ENCODE measurements around the gene ZDHHC1. TPM values are rescaled to one million over a fixed set of nuclear protein-coding genes. Genes with fewer than 3 reads are reported as not detected.

The ZDHHC1 gene
- total RNA-seq, 1 donor from 2014 or later, result 9.5 TPM

DNA sequence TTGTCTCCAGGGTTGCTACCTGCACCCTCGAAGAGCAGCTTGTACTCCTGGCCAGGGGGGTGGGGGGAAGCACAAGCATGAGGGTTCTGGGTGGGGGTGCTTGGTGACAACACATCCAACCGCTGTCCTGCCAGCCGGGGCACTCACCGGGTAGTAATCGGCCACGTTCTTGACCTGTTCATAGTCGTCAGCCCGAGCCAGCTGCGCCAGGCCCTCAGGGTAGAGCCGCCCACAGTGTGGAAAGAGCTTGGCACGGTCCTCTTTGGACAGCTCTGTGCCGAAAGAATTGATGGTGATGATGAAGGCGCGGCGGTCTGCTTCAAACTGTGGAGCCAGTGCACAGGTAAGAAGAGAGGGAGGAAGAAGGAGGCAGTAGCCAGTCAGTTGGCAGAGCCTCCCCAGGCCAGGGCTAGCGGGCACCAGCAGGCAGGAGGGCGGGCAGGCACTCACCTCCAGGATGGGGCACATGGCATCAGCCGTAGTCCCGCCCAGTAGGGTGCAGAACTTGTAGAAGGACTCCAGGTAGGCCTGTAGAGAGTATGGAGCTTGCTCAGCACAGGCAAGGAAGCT lies 22.6 kb upstream of the ZDHHC1 start:
- Histone ChIP-seq H3K4me3 (ENCODE audit: low read depth, low read length) (no peak overlapping the region), H3K27me3 (ENCODE audit: control insufficient read depth, insufficient read depth, low read length) (no peaks in the 10 kb centered on the region), H3K36me3 (ENCODE audit: control insufficient read depth, insufficient read depth, low read length) (peaks cover 3% of the 10 kb centered on the region)
- TF ChIP-seq, protein P1, sequence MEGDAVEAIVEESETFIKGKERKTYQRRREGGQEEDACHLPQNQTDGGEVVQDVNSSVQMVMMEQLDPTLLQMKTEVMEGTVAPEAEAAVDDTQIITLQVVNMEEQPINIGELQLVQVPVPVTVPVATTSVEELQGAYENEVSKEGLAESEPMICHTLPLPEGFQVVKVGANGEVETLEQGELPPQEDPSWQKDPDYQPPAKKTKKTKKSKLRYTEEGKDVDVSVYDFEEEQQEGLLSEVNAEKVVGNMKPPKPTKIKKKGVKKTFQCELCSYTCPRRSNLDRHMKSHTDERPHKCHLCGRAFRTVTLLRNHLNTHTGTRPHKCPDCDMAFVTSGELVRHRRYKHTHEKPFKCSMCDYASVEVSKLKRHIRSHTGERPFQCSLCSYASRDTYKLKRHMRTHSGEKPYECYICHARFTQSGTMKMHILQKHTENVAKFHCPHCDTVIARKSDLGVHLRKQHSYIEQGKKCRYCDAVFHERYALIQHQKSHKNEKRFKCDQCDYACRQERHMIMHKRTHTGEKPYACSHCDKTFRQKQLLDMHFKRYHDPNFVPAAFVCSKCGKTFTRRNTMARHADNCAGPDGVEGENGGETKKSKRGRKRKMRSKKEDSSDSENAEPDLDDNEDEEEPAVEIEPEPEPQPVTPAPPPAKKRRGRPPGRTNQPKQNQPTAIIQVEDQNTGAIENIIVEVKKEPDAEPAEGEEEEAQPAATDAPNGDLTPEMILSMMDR (IDR thresholded peaks at IDR 0.05; ENCODE audit: insufficient read depth, low read length, poor library complexity, severe bottlenecking), result no peak
- DNase-seq (ENCODE audit: low read depth), result no peak

DNA sequence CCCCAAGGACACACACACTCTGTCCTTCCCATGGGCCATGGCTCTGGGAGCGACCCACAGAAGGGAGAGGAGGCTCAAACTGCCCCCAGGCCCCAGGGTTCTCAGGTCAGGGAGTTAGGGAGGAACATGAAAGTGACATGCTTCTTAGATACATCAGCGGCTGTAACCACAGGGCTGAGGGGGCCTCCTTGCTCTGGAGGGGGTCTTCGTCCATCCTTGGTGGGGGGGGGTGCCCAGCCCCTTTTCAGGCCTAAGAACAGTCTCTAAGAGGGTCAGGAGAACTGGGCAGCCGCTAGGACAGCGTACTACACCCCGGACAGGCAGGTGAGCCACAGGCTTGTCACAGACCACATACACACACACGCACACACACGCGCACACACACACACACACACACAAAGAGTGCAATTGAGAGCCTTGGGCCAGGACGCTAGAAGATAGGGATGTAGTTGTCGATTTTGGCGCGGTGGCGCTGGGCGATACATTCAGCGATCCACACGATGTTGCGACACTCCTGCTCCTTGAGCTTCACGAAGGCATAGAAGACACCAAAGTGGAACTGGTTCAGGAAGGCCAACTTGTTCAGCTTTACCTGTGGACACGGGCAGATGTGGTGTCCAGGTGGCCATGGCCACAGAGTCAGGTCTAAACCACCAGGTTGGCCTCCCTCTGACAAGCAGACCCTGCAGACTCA lies 22.0 kb upstream of the ZDHHC1 start:
- Histone ChIP-seq H3K36me3 (ENCODE audit: control insufficient read depth, insufficient read depth, low read length) (peaks cover 3% of the 10 kb centered on the region), H3K4me3 (ENCODE audit: low read depth, low read length) (no peak overlapping the region), H3K27me3 (ENCODE audit: control insufficient read depth, insufficient read depth, low read length) (no peaks in the 10 kb centered on the region)
- DNase-seq (ENCODE audit: low read depth), result no peak
- TF ChIP-seq, protein P1 (IDR thresholded peaks at IDR 0.05; ENCODE audit: insufficient read depth, low read length, poor library complexity, severe bottlenecking), result no peak

DNA sequence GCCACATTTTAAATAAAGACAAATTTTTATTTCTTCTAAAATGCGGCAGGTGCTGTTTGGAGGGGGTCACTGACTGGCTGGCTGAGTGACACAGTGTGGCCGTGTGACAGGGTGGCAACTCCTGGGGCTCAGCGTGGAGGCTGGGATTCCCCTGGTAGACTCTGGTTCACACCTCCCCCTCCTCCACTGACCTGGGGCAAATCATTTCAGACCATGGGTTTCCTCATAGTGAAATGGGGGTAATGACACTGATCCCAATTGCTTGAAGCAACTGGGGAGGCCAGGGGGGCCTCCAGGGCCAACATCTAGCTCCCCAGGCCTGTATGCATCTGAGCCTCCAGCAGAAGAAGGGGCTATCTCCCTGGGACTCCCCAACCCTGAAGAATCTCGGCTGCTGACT lies 21.2 kb upstream of the ZDHHC1 start:
- peaks cover 3% of the 10 kb centered on the region for H3K36me3 ChIP-seq (ENCODE audit: control insufficient read depth, insufficient read depth, low read length)
- H3K4me3 ChIP-seq (ENCODE audit: low read depth, low read length), result no peak overlapping the region

DNA sequence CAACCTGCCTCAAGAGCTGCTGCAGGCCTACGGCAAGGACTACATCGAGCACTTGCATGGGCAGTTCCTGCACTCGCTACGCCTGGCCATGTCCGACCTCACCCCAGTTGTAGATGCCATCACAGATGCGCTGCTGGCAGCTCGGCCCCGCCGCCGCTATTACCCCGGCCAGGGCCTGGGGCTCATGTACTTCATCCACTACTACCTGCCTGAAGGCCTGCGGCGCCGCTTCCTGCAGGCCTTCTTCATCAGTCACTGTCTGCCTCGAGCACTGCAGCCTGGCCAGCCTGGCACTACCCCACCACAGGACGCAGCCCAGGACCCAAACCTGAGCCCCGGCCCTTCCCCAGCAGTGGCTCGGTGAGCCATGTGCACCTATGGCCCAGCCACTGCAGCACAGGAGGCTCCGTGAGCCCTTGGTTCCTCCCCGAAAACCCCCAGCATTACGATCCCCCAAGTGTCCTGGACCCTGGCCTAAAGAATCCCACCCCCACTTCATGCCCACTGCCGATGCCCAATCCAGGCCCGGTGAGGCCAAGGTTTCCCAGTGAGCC lies 20.4 kb upstream of the ZDHHC1 start:
- TF ChIP-seq, protein P1 (IDR thresholded peaks at IDR 0.05; ENCODE audit: insufficient read depth, low read length, poor library complexity, severe bottlenecking), result no peak

More for the DNA sequence above, 21.2 kb upstream of the ZDHHC1 start:
- TF ChIP-seq, protein P1 (IDR thresholded peaks at IDR 0.05; ENCODE audit: insufficient read depth, low read length, poor library complexity, severe bottlenecking), result no peak
- peaks cover 2% of the 10 kb centered on the region for H3K27me3 ChIP-seq (ENCODE audit: control insufficient read depth, insufficient read depth, low read length)
- no peak for DNase-seq (ENCODE audit: low read depth)

DNA sequence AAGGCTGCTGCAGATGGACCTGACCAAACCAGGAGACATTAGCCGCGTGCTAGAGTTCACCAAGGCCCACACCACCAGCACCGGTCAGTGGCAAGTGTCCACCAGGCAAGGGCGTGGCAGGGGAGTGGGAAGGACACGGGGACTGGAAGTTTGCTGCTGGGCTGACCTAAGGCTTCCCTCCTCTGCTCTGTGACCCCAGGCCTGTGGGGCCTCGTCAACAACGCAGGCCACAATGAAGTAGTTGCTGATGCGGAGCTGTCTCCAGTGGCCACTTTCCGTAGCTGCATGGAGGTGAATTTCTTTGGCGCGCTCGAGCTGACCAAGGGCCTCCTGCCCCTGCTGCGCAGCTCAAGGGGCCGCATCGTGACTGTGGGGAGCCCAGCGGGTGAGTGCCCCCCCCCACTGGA lies 19.5 kb upstream of the ZDHHC1 start:
- Histone ChIP-seq H3K4me3 (ENCODE audit: low read depth, low read length) (no peak overlapping the region), H3K36me3 (ENCODE audit: control insufficient read depth, insufficient read depth, low read length) (peaks cover 3% of the 10 kb centered on the region), H3K27me3 (ENCODE audit: control insufficient read depth, insufficient read depth, low read length) (peaks cover 6% of the 10 kb centered on the region)
- no peak for DNase-seq (ENCODE audit: low read depth)
- TF ChIP-seq, protein P1 (IDR thresholded peaks at IDR 0.05; ENCODE audit: insufficient read depth, low read length, poor library complexity, severe bottlenecking), result no peak

More for the DNA sequence above, 20.4 kb upstream of the ZDHHC1 start:
- peaks cover 3% of the 10 kb centered on the region for H3K36me3 ChIP-seq (ENCODE audit: control insufficient read depth, insufficient read depth, low read length)
- H3K27me3 ChIP-seq (ENCODE audit: control insufficient read depth, insufficient read depth, low read length), result peaks cover 2% of the 10 kb centered on the region
- H3K4me3 ChIP-seq (ENCODE audit: low read depth, low read length), result no peak overlapping the region
- DNase-seq (ENCODE audit: low read depth), result no peak
